ENCODE data around the gene ECT2.

DNA sequence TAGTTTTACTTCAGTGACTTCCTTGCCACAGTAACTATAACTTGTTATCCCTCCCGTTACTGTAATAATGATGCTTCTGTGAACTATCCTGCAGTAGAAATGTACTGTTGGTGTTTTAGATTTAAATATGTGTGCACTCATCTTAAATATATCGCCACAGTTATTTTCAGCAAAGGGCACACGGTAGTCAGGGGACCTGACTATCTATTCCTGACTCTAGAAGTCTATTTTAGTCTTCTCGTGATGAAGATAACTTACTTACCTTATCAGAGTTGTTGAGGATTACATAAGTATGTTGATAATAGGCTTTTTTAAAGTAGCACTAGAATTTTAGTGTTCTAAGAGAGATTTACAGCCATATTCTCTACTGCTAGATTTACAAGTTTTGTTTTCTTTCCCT is 65.3 kb downstream of the ECT2 start:
- TF ChIP-seq, protein P1, sequence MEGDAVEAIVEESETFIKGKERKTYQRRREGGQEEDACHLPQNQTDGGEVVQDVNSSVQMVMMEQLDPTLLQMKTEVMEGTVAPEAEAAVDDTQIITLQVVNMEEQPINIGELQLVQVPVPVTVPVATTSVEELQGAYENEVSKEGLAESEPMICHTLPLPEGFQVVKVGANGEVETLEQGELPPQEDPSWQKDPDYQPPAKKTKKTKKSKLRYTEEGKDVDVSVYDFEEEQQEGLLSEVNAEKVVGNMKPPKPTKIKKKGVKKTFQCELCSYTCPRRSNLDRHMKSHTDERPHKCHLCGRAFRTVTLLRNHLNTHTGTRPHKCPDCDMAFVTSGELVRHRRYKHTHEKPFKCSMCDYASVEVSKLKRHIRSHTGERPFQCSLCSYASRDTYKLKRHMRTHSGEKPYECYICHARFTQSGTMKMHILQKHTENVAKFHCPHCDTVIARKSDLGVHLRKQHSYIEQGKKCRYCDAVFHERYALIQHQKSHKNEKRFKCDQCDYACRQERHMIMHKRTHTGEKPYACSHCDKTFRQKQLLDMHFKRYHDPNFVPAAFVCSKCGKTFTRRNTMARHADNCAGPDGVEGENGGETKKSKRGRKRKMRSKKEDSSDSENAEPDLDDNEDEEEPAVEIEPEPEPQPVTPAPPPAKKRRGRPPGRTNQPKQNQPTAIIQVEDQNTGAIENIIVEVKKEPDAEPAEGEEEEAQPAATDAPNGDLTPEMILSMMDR (IDR thresholded peaks at IDR 0.05 in 4 of 5, conservative IDR thresholded peaks at IDR 0.05 in 1 of 5) = no peak
- no peak for TF ChIP-seq POLR2A (IDR thresholded peaks at IDR 0.05)
